Stimulated activated CD8-positive, alpha-beta memory T cell treated with anti-CD3 and anti-CD28 coated beads, Interleukin-15, amount 100 ng/mL, for 1 hour (primary cell): ENCODE results near the gene HAUS8.
"Not testable (repeated sequence)": the region's sequence is repeated elsewhere in the genome, so short reads cannot be mapped to it uniquely, and the experiment has no call there.

Experiments used
- DNase-seq: peaks from one replicate; pipeline ENCODE4 v3.0.0-alpha.2; 2020; ENCODE audit warnings: low read depth

HAUS8 gene

GRCh38 chr19:17101686-17102628 is 26.7 kb upstream of the HAUS8 start:
- no peak for DNase-seq

- DNase-seq: no peak
Measured at GRCh38 chr19:17098326-17098725, 23.1 kb upstream of the HAUS8 start.

DNA sequence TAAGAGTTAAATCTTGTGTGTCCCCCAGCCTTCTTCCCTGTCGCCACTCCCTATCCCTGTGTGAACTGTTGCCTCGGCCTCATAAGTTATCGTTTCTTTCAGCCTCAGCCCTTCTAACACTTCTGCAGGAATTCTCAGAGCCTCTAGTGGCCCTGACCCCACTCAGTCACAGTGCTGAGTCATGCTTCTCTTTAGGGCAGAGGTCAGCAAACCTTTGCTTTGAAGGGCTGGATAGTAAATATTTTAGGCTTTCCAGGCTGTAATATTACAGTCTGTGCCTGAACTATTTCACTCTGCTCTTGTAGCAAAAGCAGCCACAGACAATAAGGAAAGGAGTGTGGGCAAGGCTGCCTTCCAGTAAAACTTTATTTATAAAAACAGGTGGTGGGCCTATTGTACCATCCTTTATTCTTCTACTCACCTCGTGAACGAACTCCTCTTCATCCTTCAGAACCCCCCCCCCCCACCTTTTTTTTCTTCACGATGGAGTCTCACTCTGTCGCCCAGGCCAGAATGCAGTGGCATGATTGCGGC is 22.4 kb upstream of the HAUS8 start:
- DNase-seq: no peak

- no peak for DNase-seq
Measured at GRCh38 chr19:17095141-17095919, 20.1 kb upstream of the HAUS8 start.

GRCh38 chr19:17094694-17095093 is 19.4 kb upstream of the HAUS8 start:
- not testable (repeated sequence) for DNase-seq

- no peak for DNase-seq
Measured at GRCh38 chr19:17092696-17093095, 17.4 kb upstream of the HAUS8 start.

GRCh38 chr19:17091758-17092333 is 16.6 kb upstream of the HAUS8 start:
- no peak for DNase-seq

GRCh38 chr19:17090583-17090982 is 15.3 kb upstream of the HAUS8 start:
- no peak for DNase-seq

DNA sequence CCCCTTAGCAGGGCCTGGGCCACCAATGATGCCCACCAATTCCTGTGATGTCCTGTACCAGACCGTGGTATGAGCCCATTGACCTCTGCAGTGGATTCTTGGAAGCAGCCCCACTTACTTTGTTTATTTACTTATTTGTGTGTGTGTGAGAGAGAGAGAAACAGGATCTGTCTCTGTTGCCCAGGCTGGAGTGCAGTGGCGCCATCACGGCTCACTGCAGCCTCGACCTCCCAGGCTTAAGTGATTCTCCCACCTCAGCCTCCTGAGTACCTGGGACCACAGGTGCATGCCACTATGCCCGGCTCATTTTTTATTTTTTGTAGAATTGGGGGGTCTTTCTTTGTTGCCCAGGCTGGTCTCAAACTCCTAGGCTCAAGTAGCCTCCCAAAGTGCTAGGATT is 13.3 kb upstream of the HAUS8 start:
- no peak for DNase-seq

DNA sequence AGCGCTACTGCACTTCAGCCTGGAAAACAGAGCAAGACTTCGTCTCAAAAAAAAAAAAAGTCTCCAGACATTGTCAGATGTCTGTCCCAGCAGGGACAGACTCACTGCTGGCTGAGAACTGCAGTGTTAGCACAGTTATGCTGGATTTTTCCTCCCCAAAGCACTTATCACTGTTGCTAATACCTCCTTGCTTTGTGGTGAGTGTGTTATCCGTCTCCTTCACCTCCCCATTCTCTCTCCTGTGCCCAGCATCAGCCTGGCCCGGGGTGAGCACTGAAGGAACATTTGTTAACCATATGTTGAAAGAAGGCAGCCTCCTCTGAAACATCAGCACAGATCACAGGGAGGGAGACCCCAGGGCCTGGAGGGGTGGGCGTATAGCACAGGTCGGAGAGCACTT is 11.6 kb upstream of the HAUS8 start:
- DNase-seq: no peak

DNA sequence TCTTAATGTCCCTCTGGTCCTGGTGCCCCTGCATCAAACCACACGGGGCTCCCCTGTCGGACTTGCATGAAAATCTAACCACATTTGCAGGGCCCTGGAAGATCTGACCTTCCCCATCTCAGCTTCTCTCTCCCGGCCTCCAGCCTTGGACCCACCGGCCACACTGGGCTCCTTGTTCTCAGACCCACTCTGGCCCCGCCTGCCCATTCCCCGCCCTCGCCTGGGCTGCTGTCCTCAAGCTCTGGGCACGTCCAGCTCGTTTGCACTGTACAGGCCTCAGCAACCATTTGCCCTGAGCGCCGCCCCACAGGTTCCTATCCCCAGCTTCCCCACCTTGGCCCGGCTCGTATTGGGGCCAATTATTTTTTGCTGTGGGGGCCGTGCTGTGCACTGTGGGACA is 10.9 kb upstream of the HAUS8 start:
- no peak for DNase-seq

DNA sequence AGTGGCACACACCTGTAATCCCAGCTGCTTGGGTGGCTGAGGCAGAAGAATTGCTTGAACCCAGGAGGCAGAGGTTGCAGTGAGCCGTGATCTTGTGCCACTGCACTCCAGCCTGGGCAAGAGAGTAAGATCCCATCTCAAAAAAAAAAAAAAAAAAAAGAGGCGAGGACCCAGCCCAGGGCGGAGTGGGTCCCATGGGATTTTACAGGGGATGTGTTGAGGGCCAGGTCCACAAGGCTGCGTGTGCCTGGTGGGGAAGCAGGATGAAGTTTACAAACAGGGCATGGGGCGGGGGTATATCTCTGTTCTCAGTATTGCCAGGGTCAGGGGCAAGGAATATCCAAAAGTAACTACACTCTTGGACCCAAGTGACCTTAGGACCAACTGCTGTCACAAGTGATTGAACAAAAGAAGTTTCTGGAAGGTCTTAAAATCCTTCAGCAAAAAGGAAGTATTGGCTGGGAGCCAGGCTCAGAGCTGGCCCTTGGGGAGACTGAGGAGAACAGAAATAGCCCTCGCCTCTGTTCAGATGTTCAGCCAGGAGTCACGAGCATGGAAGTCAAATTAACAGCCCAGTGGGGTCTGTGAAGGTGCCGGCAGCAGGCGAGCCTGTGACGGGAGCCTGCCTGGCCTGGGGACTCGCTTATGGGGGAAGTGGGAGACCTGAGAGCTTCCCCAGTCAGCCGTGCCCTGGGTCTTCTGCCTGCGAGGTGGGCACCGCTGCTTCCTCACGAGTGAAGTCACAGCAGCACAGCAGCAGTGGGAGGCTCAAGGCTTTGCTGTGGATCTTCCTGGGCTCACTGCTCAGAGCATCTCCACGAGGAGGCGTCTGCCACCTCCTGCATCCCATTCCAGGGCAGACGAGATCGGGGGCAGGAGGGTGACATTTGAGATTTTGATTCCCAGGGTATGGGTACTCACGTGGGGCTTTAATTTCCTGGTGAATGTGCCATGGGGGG is 6.7 kb upstream of the HAUS8 start:
- no peak for DNase-seq

DNA sequence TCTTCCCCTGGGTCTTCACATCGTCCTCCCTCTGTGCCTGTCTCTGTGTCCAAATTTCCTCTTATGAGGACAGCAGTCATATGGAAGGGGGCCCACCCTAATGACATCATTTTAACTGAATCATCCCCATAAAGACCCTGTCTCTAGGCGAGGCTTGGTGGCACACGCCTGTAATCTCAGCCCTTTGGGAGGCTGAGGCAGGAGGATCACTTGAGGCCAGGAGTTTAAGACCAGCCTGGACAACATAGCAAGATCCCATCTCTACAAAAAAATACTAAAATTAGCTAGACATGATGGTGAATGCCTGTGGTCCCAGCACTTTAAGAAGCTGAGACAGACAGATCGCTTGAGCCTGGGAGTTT is 5.2 kb upstream of the HAUS8 start:
- no peak for DNase-seq

- DNase-seq: peak; percentile 37
Measured at GRCh38 chr19:17079710-17080439, 4.6 kb upstream of the HAUS8 start.

DNA sequence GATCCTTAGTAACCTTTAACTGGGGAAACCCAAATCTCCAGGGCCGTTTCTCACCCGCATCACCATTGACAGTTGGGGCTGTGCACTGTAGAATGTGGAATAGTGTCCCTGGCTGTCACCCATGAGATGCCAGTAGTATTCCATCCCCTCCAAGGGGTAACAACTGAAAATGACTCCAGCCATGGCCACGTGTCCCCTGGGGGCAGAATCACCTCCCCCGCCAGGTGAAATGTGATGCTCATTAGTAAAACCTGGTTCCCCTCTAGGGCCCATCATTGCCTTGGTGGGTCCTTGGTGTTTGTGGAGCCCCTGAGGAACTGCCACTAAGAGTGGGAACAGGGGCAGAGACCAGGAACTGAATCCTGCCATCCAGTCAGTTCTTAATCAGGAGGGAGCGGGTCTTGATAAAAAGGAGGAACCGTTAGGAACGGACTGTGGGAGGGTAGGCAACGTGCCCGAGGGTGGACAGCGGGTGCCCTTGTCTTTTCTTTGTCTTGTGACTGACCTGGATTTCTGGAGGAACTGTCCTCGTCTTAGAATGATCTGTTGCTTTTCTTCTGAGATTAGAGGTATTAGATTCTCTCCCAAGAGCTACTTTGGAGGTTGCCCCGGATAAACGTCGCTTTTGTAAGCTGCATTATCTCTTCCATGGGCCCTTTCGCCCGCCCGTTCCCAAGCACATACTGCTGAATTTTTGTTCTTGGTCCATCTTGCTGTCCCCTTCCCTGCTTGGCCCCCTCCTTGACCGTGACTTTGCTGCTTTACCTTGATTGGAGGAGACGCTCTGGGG is 3.9 kb upstream of the HAUS8 start:
- DNase-seq: no peak

GRCh38 chr19:17078036-17078919 is 3.0 kb upstream of the HAUS8 start:
- no peak for DNase-seq

DNA sequence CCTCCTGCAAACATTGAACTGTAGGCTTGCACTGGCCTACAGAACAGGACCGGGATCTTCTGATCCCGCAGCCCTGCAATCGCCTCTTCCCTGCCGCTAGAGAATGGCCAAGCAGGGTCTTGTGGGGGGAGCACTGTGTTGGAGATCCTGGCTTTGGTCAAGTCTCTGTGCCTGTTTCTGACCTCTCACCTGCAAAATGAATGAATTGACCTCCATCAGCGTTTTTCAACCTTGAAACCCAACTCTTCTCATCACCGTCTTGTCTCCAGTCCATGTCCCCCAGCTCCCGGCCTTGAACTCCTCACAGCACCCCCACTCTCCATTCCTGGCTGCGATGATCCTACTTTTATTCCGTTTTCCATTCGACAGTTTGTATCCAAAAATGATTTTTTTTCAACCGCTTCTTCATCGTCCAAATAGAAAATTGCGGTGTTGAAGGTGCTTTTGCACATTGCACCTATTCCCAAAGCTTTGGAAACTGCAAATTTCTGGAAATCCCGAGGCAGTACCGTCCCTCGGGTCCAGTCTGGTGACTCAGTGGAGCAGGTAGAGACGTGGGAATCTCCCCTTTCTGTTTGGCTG is 2.3 kb upstream of the HAUS8 start:
- DNase-seq: no peak

- DNase-seq: no peak
Measured at GRCh38 chr19:17076543-17076991, 1.3 kb upstream of the HAUS8 start.
